GM21381 (cell line): ENCODE results near the gene PRSS22.

Experiments used
- ATAC-seq: cut with Tn5 transposase; IDR thresholded peaks from one replicate; pipeline ENCODE4 v1.9.1; 2021; ENCODE audit warnings: mild to moderate bottlenecking, moderate library complexity; ENCODE audit not compliant: unreplicated experiment

Gene PRSS22

GRCh38 chr16:2852731-2853507 is 5.1 kb downstream of the PRSS22 start:
- ATAC-seq = no peak

GRCh38 chr16:2852003-2852730 is 5.8 kb downstream of the PRSS22 start:
- no peak for ATAC-seq

- no peak for ATAC-seq
Measured at GRCh38 chr16:2848933-2849725, 8.8 kb downstream of the PRSS22 start.

- no peak for ATAC-seq
Measured at GRCh38 chr16:2846511-2847310, 11.3 kb downstream of the PRSS22 start.

GRCh38 chr16:2845116-2845515 is 12.9 kb downstream of the PRSS22 start:
- no peak for ATAC-seq

GRCh38 chr16:2843526-2843925 is 14.4 kb downstream of the PRSS22 start:
- no peak for ATAC-seq

- ATAC-seq = no peak
Measured at GRCh38 chr16:2842340-2843000, 15.5 kb downstream of the PRSS22 start.

GRCh38 chr16:2841606-2842339 is 16.2 kb downstream of the PRSS22 start:
- no peak for ATAC-seq

- no peak for ATAC-seq
Measured at GRCh38 chr16:2840914-2841313, 17.1 kb downstream of the PRSS22 start.

GRCh38 chr16:2839650-2840450 is 18.1 kb downstream of the PRSS22 start:
- ATAC-seq = no peak

GRCh38 chr16:2838928-2839327 is 19.0 kb downstream of the PRSS22 start:
- no peak for ATAC-seq

- no peak for ATAC-seq
Measured at GRCh38 chr16:2836646-2837508, 21.1 kb downstream of the PRSS22 start.

GRCh38 chr16:2835638-2836493 is 22.1 kb downstream of the PRSS22 start:
- ATAC-seq = no peak

GRCh38 chr16:2834968-2835367 is 23.0 kb downstream of the PRSS22 start:
- ATAC-seq = no peak

- no peak for ATAC-seq
Measured at GRCh38 chr16:2833776-2834175, 24.2 kb downstream of the PRSS22 start.

GRCh38 chr16:2831203-2831602 is 26.8 kb downstream of the PRSS22 start:
- no peak for ATAC-seq

- no peak for ATAC-seq
Measured at GRCh38 chr16:2830355-2830695, 27.6 kb downstream of the PRSS22 start.
